GM12878 (cell line): ENCODE data around the gene OR2M2.

Experiments
- POLR2A ChIP-seq: IDR thresholded peaks from 2 replicates; pipeline ENCODE4 v1.6.1; 2011; ENCODE audit warnings: low read depth, mild to moderate bottlenecking, low read length
- POLR2AphosphoS5 ChIP-seq: IDR thresholded peaks from 2 replicates; pipeline ENCODE4 v1.6.1; 2011; ENCODE audit warnings: mild to moderate bottlenecking, low read length, inconsistent platforms
- TF ChIP-seq, protein P1 (sequence below), 3 experiments: IDR thresholded peaks in 2 of 3; conservative IDR thresholded peaks in 1 of 3; 2 replicates each; pipeline ENCODE4 v1.5.1; 2011; ENCODE audit warnings: low read depth in 3 of 3, low read length in 3 of 3, mild to moderate bottlenecking in 3 of 3, control low read depth in 2 of 3, moderate library complexity in 2 of 3, inconsistent platforms in 1 of 3, mixed read lengths in 1 of 3; ENCODE audit not compliant: control insufficient read depth in 2 of 3, insufficient read depth in 1 of 3; ENCODE audit errors: extremely low read depth in 1 of 3

DNA sequence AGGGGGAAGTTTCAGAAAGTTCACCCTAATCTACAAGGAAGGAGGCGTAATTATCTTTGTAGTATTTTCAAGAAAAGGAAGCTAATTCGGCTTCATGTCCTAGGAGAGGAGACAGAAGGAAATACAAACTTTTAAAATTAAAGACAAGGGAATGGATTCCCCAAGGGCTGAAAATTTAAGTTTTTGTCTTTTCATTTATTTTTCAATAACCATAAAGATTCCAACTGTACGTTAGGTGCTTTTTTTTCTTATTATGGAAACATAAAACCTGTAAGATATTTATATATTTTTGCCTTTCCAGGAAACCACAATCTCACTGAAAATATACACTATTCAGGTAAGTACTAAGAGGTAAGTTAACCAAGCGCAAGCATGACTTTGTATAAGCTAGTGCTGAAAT, 22.3 kb downstream of the OR2M2 start, which contains the start of gene OR2M3:
- TF ChIP-seq, protein P1, sequence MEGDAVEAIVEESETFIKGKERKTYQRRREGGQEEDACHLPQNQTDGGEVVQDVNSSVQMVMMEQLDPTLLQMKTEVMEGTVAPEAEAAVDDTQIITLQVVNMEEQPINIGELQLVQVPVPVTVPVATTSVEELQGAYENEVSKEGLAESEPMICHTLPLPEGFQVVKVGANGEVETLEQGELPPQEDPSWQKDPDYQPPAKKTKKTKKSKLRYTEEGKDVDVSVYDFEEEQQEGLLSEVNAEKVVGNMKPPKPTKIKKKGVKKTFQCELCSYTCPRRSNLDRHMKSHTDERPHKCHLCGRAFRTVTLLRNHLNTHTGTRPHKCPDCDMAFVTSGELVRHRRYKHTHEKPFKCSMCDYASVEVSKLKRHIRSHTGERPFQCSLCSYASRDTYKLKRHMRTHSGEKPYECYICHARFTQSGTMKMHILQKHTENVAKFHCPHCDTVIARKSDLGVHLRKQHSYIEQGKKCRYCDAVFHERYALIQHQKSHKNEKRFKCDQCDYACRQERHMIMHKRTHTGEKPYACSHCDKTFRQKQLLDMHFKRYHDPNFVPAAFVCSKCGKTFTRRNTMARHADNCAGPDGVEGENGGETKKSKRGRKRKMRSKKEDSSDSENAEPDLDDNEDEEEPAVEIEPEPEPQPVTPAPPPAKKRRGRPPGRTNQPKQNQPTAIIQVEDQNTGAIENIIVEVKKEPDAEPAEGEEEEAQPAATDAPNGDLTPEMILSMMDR (IDR thresholded peaks at IDR 0.05 in 2 of 3, conservative IDR thresholded peaks at IDR 0.05 in 1 of 3; ENCODE audit: control insufficient read depth in 2 of 3, extremely low read depth in 1 of 3, insufficient read depth in 1 of 3, low read depth in 3 of 3, low read length in 3 of 3) = no peak
- TF ChIP-seq POLR2AphosphoS5 (no peak), POLR2A (no peak)
